Keratinocyte (primary cell): ENCODE results near the gene EEA1.

ENCODE experiments used
- EZH2 ChIP-seq: IDR thresholded peaks from one replicate; pipeline ENCODE4 v1.6.1; 2012; ENCODE audit warnings: inconsistent platforms, mild to moderate bottlenecking, low read length, moderate library complexity
- TF ChIP-seq, protein P1 (sequence below), 3 experiments: IDR thresholded peaks in 1 of 3; conservative IDR thresholded peaks in 1 of 3; optimal IDR thresholded peaks in 1 of 3; 2 replicates in 2 of 3; 3 replicates in 1 of 3; pipeline versions ENCODE3 to v1.5.1; 2011; ENCODE audit warnings: low read length in 3 of 3, mild to moderate bottlenecking in 3 of 3, moderate library complexity in 2 of 3, control low read depth in 1 of 3, inconsistent platforms in 1 of 3; ENCODE audit not compliant: insufficient read depth in 2 of 3; ENCODE audit errors: extremely low read depth in 1 of 3

DNA sequence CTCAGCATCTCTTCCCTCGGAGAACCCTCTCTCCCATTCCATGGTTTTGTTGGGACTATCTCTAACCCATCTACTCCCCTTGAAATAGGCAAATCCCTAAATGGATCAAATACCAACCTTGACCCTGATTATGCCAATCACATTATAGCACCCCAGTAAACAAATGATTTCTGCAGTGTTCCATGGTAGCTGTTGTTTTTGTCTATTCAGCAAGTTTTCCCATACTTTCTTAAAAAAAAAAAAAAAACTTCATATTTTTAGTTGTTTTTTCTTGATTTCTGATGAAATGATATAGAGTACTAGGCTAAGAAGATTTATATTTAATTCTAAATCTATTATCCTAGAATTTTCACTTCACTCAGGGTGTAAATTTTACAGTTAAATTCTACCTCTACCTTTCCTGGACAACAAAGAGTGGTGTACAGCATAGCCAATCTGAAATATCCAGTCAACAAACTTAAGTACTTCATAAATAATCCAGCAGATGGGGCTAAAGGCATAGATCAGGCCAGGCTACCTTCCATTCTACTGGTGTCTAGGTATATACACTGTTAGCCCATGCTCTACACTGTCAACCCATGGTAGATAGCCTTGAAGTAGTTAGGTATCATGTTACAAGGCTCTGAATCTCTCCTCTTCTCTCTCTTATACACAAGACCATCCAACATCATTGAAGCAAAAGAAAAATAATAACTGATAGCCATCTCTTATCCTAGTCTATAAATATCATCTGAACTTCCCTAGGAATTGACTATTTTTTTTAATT, 144.1 kb downstream of the EEA1 start:
- TF ChIP-seq, protein P1, sequence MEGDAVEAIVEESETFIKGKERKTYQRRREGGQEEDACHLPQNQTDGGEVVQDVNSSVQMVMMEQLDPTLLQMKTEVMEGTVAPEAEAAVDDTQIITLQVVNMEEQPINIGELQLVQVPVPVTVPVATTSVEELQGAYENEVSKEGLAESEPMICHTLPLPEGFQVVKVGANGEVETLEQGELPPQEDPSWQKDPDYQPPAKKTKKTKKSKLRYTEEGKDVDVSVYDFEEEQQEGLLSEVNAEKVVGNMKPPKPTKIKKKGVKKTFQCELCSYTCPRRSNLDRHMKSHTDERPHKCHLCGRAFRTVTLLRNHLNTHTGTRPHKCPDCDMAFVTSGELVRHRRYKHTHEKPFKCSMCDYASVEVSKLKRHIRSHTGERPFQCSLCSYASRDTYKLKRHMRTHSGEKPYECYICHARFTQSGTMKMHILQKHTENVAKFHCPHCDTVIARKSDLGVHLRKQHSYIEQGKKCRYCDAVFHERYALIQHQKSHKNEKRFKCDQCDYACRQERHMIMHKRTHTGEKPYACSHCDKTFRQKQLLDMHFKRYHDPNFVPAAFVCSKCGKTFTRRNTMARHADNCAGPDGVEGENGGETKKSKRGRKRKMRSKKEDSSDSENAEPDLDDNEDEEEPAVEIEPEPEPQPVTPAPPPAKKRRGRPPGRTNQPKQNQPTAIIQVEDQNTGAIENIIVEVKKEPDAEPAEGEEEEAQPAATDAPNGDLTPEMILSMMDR (optimal IDR thresholded peaks at IDR 0.05 in 1 of 3, IDR thresholded peaks at IDR 0.05 in 1 of 3, conservative IDR thresholded peaks at IDR 0.05 in 1 of 3; ENCODE audit: extremely low read depth in 1 of 3, insufficient read depth in 2 of 3, low read length in 3 of 3): peak; percentile 31 to 66 (median 53)
- no peak for TF ChIP-seq EZH2
